ENCODE results near the gene C20orf141. TPM values are rescaled to one million over a fixed set of nuclear protein-coding genes. Genes with fewer than 3 reads are reported as not detected.

Gene C20orf141
- total and polyA plus RNA-seq, 2 of the 4 experiments (the other 2 are of a cell fraction): 0.36 to 0.91 TPM

DNA sequence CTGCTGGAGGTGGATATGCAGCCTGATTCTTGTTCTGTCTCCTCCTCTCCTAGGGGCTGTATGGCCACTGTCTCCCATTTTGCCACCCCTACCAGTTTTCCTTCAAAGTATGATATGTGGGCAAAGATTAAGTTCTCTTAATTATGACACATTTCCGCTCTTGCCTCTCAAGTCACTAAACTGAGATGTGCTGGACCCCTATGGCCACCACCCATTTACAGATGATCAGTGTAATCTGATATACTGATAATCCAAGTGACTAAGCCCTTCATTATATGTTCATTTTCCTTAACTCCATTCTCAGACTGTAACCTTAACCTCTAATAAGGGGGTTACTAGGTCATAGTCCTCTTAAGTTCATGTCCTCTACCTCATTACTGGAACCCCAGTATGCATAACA lies 711 bp upstream of the C20orf141 start:
- Histone ChIP-seq H3K4me2 (ENCODE audit: low read depth, low read length) (peak overlapping the region; percentile 23), H3K9me1 (ENCODE audit: insufficient read depth, low read length) (peaks cover 22% of the 10 kb centered on the region), H3K56ac (ENCODE audit: extremely low read depth, insufficient read depth, low read length) (peak overlapping the region; percentile 27; the same call in 1 of the 2 replicates), H4K20me1 (ENCODE audit: insufficient read depth, low read length) (no peaks in the 10 kb centered on the region), H3K23ac (ENCODE audit: low read depth, low read length) (no peak overlapping the region), H3K36me3 (ENCODE audit: control insufficient read depth, insufficient read depth, low read length) (no peaks in the 10 kb centered on the region), H3K18ac (ENCODE audit: low read depth, low read length) (no peak overlapping the region), H2AK5ac (ENCODE audit: low read depth, low read length) (no peak overlapping the region; the same call in 1 of the 2 replicates), H3K14ac (replicated peaks; ENCODE audit: low read depth, low read length) (no peak overlapping the region), H3K9me3 (ENCODE audit: control insufficient read depth, insufficient read depth, low read length) (peaks cover 2% of the 10 kb centered on the region; the same call in 1 of the 2 replicates), H3K9ac (ENCODE audit: low read depth, low read length) (no peak overlapping the region), H3K79me1 (ENCODE audit: low read depth in 1 of 2, low read length in 2 of 2) (0 out of 4 replicates have a peak, but pooled peaks cover 0 to 5% of the 10 kb centered on the region in 2 experiments), H2AFZ (replicated peaks; ENCODE audit: low read length, poor library complexity) (no peak overlapping the region), H3K27ac (ENCODE audit: insufficient read depth, low read length) (peak overlapping the region; percentile 21; the same call in 1 of the 2 replicates), H4K8ac (ENCODE audit: low read depth in 2 of 2, low read length in 2 of 2) (peak overlapping the region in 1 of 2 experiments; percentile 44; a peak in 2 of 4 replicates), H3K4me1 (ENCODE audit: control insufficient read depth, insufficient read depth, low read length) (peaks cover 22% of the 10 kb centered on the region), H2BK120ac (ENCODE audit: low read depth, low read length) (peak overlapping the region; percentile 64), H2AK9ac (replicated peaks; ENCODE audit: low read depth, low read length, poor library complexity) (no peak overlapping the region), H3K4ac (ENCODE audit: low read depth, low read length) (peak overlapping the region; percentile 46), H2BK20ac (ENCODE audit: low read depth, low read length) (peak overlapping the region; percentile 27; the same call in 1 of the 2 replicates), H3K27me3 (ENCODE audit: control insufficient read depth, insufficient read depth, low read length) (no peaks in the 10 kb centered on the region), H4K91ac (ENCODE audit: insufficient read depth, low read depth, low read length) (peak overlapping the region; percentile 33; the same call in 1 of the 2 replicates), H4K5ac (ENCODE audit: low read depth, low read length) (no peak overlapping the region), H2BK5ac (ENCODE audit: low read depth, low read length, poor library complexity, severe bottlenecking) (peak overlapping the region; percentile 14), H3K4me3 (ENCODE audit: insufficient read depth, low read depth, low read length) (no peak overlapping the region), H2BK15ac (ENCODE audit: low read depth, low read length) (no peak overlapping the region; the same call in 2 of the 3 replicates)
- intact Hi-C loops (cut with micrococcal nuclease) (no loop called here), dilution Hi-C loops (cut with HindIII; ENCODE audit: low sequenced_read_pairs, unreplicated experiment) (no loop called here), in situ Hi-C loops (cut with MboI; ENCODE audit: low sequenced_read_pairs) (loop anchor here (25.0 kb wide), 1 partner anchor 702 kb away; the partner anchor contains the start of gene STK35)
- DNase-seq (peak; percentile 31), ATAC-seq (ENCODE audit: low read depth) (peak; percentile 31)
- POLR2A ChIA-PET (ENCODE audit: unreplicated experiment): no interaction called here
- CTCF ChIA-PET: interaction anchor here (0.6 kb wide), 1 partner anchor 95 kb away, joined by 3 read pairs; no protein-coding TSS in a partner anchor
- TF ChIP-seq CEBPB (IDR thresholded peaks at IDR 0.05; ENCODE audit: low read depth, low read length): no peak
- no peak for TF ChIP-seq RAD21 (IDR thresholded peaks at IDR 0.05; ENCODE audit: low read length)
- no peak for TF ChIP-seq FOS (IDR thresholded peaks at IDR 0.05; ENCODE audit: low read depth, low read length)
- no peak for TF ChIP-seq ELK1 (IDR thresholded peaks at IDR 0.05; ENCODE audit: borderline replicate concordance, low read depth, low read length)
- TF ChIP-seq, protein P1, sequence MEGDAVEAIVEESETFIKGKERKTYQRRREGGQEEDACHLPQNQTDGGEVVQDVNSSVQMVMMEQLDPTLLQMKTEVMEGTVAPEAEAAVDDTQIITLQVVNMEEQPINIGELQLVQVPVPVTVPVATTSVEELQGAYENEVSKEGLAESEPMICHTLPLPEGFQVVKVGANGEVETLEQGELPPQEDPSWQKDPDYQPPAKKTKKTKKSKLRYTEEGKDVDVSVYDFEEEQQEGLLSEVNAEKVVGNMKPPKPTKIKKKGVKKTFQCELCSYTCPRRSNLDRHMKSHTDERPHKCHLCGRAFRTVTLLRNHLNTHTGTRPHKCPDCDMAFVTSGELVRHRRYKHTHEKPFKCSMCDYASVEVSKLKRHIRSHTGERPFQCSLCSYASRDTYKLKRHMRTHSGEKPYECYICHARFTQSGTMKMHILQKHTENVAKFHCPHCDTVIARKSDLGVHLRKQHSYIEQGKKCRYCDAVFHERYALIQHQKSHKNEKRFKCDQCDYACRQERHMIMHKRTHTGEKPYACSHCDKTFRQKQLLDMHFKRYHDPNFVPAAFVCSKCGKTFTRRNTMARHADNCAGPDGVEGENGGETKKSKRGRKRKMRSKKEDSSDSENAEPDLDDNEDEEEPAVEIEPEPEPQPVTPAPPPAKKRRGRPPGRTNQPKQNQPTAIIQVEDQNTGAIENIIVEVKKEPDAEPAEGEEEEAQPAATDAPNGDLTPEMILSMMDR (conservative IDR thresholded peaks at IDR 0.05; ENCODE audit: low read depth, low read length): no peak
- no peak for TF ChIP-seq BHLHE40 (IDR thresholded peaks at IDR 0.05; ENCODE audit: low read depth, low read length)
- no peak for TF ChIP-seq POLR2A (IDR thresholded peaks at IDR 0.05; ENCODE audit: low read depth, low read length)
- TF ChIP-seq SMC3 (IDR thresholded peaks at IDR 0.05; ENCODE audit: low read depth, low read length): no peak
- no peak for TF ChIP-seq RCOR1 (IDR thresholded peaks at IDR 0.05; ENCODE audit: insufficient replicate concordance, low read length)
- no peak for TF ChIP-seq USF2 (IDR thresholded peaks at IDR 0.05; ENCODE audit: low read depth, low read length)
- BruUV-seq (replicated peaks): no TSS peak
- no CpG with 5 or more reads among the region's 1 CpG for WGBS, 2 experiments (ENCODE audit: extremely low coverage in 2 of 2, insufficient read length in 1 of 2)
